Breast epithelium (tissue), 3 donors: ENCODE data around the gene MYO18B.

Source experiments
- POLR2A ChIP-seq: fragments of 450-650 bp; IDR thresholded peaks from one replicate; pipeline ENCODE4 v1.6.1; 2016; ENCODE audit warnings: antibody characterized with exemption, mild to moderate bottlenecking, moderate library complexity
- TF ChIP-seq, protein P1 (sequence below), 3 donors: fragments of 450-650 bp; IDR thresholded peaks; one replicate each; pipeline ENCODE4 v1.5.1; 2016 to 2017; ENCODE audit warnings: antibody characterized with exemption in 3 of 3, mild to moderate bottlenecking in 3 of 3, moderate library complexity in 3 of 3

DNA sequence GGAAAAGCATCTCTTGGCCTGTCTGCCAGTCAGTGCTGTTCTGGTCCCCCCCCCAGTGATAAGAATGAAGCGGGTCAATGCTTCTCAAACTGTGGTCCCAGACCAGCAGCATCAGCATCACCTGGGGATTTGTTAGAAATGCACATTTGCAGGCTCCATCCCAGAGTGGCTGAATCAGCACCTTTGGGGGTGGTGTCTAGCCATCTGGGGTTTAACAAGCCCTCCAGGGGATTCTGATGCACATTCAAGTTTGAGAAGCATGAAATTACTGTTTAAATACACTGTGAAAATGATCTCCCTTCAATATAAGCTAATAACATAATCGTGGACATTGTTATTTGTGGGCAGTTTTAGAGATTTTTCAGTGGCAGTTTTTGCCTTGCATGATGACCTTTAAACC, 133.5 kb downstream of the MYO18B start:
- TF ChIP-seq, protein P1, sequence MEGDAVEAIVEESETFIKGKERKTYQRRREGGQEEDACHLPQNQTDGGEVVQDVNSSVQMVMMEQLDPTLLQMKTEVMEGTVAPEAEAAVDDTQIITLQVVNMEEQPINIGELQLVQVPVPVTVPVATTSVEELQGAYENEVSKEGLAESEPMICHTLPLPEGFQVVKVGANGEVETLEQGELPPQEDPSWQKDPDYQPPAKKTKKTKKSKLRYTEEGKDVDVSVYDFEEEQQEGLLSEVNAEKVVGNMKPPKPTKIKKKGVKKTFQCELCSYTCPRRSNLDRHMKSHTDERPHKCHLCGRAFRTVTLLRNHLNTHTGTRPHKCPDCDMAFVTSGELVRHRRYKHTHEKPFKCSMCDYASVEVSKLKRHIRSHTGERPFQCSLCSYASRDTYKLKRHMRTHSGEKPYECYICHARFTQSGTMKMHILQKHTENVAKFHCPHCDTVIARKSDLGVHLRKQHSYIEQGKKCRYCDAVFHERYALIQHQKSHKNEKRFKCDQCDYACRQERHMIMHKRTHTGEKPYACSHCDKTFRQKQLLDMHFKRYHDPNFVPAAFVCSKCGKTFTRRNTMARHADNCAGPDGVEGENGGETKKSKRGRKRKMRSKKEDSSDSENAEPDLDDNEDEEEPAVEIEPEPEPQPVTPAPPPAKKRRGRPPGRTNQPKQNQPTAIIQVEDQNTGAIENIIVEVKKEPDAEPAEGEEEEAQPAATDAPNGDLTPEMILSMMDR (IDR thresholded peaks at IDR 0.05): no peak
- TF ChIP-seq POLR2A: no peak
